ENCODE data around the gene FRMD1.

The FRMD1 gene

DNA sequence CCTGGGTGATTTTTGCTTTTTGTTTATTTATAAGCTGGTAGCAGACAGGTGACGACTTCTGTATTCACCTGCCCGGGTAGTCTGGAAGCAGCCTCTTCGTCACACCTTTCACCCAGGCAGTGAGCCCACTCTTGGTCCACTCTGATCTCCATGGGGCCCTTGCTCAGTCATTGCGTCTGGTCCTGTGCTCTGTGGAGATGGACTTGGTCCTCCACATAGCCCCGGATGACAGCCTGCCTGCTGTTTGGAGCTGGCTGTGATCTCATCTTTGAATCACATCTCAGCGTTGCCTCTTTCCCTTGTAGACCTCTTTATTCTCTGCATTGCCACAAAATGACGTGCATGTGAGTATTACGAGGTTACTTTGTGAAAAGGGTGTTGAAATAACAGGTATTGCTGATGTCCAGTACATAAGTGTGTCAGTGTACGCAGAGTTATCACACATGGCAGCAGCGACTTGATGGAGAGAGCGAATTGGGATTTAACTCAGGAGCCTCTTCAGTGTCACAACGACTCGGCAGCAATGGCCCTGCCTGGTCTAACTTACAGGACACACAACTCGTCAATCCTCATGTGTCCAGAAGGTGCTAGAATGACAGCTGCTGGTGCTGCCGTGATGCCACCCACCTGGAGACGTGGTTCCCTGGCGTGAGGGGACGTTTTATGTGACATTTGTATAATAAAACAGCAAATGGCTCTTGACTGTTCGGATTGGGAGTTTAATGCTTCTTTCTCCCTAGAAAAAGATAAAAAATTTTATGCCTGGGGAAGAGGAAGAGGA is 24.2 kb upstream of the FRMD1 start:
- H3K4me3 ChIP-seq (ENCODE audit: low read depth, low read length) = no peak overlapping the region
- no peak for TF ChIP-seq CTCF (IDR thresholded peaks at IDR 0.05; ENCODE audit: low read depth, low read length)

DNA sequence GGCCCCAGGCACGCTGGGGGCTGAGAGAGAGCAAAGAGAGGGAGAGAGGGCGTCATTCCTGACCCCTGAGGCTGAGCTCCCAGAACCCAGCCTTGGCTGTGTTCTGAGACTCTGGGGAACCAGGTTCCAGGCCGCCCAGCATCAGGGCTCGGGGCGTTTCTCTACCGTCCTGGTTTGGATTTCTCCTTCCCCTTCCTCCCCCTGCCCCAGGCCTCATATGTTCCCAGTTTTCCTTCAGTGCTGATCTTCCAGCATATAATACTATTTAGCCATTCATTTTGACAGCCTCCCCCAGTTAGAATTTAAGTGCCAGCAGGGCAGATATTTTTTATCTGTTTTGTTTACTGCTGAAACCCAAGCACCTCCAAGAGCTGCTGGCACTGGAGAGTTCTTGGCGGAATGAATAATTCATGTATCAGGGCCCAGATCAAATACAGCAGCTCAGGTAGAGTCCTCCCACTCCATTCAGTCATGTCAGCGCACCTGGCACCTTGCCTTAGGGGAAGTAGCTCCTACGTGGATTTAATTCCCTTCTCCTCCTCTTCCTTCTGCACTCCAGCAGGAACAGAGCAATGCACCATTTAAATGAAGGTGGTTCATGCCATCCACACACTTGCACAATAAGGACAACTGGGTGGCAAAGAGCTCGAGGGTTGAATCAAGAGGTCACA is 23.4 kb upstream of the FRMD1 start:
- H3K4me3 ChIP-seq (ENCODE audit: low read depth, low read length) = no peak overlapping the region
- no peak for TF ChIP-seq CTCF (IDR thresholded peaks at IDR 0.05; ENCODE audit: low read depth, low read length)

DNA sequence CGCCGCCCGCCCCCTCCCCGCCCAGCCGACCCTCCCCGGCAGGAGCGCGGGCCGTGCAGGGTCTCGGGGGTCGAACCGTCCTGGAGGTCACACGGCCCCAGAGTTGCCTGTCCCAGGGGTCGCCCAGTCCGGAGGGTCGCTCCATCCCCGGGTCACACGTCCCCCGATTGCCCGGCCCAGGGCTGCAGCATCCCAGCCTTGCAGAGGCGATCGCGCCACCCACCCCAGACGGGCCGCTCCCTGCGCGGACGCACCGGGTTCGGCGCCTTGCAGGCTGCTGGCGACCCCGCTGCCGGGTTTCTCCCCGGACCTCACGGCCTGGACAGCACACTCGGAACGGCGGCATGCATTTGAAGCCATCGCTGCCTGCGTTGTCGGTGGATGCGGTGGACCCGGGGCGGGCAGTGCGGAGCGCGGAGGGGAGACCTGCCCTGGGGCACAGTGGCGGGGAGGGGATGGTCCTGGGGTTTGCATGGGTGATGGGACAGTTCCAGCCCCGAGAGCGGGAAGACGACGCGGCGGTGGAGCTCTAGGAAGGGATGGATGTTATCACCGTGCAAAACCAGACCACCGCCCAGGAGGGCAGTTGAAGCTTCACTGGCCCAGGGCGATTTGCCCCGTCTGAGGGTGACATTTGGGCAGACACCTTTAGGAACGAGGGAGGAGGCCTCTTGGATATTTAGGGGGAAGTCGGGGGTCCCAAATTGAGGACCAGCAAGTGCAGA is 22.7 kb upstream of the FRMD1 start:
- no peak for TF ChIP-seq CTCF (IDR thresholded peaks at IDR 0.05; ENCODE audit: low read depth, low read length)
- H3K4me3 ChIP-seq (ENCODE audit: low read depth, low read length) = no peak overlapping the region

DNA sequence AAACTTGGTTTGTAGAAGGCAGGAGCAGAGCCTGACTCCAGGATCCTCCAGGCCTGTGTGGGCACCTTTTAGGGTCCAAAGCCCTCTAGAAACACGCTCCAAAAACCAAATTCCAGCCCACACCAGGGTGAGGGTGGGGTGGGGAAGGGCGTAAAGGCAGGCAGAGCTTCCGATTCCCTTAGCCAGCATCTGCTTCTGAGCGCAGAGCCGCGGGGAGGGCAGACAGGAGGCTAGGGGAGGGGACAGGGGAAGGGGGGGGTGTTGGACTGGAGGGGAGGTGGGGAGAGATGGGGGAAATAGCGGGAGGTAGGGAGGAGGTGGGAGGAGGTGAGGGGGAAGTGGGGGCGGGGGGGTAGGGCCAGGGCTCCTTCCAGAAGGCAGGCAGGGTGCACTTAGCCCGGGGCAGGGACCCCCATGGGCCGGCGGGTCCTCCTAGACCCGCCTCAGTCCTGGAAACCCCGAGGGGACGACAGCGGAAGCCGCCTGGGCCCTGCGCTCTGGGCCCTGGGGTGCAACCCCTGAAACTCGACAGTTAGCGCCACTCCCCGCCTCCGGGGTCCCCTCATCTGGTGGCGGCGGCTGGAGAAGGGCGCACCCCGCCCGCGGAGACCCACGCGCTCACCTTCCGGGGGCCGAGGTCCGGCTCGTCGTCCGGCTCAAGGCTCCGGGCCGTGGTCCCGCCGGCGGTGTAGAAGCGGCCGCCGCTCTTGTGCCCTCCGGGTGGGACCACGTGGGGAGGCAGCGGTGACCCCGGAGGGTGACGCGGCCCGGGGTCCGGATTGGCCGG is 22.0 kb upstream of the FRMD1 start:
- TF ChIP-seq CTCF (IDR thresholded peaks at IDR 0.05; ENCODE audit: low read depth, low read length) = no peak
- H3K4me3 ChIP-seq (ENCODE audit: low read depth, low read length) = no peak overlapping the region

GRCh38 chr6:168100011-168100802 is 21.2 kb upstream of the FRMD1 start:
- no peak overlapping the region for H3K4me3 ChIP-seq (ENCODE audit: low read depth, low read length)
- no peak for TF ChIP-seq CTCF (IDR thresholded peaks at IDR 0.05; ENCODE audit: low read depth, low read length)

DNA sequence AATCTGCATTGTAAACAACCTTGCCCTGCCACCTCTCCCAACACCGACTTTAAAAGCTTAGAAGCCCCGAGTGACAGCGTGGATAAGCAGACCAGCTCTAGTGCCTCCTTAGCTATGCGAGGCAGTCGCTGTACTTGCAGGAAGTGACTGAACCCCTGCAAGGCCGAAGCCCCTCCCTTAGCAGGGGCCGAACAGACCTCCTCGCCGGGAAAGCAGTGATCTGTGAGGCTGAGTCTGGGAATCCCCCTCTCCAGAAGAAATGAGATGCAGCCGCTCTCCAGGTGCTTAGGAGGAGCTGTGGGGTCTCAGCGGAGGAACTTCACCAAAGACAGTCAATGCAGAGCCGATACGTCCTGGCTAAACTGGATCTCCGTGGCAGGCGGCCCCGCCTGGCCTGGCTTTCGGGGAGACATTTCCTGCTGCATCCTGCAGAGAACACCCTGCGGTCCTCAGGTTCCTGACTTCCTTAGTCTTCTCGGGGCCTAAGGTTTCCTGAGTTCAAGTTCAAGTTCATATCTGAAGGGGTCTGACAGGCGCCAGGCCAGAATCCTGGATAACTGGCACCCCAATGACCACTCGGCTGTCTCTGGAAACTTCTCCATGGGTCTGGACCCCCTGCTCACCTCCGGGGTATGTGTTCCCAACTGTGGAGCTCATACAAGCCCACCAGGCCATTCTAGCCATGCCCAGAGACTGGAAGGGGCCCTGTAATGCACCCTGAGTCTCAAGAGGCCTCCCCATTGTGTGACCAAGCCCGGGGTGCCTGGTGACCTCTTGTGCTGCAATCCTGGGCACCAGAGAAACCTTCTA is 20.4 kb upstream of the FRMD1 start:
- H3K4me3 ChIP-seq (ENCODE audit: low read depth, low read length) = no peak overlapping the region
- TF ChIP-seq CTCF (IDR thresholded peaks at IDR 0.05; ENCODE audit: low read depth, low read length) = no peak
